ENCODE measurements around the gene BCL10. TPM values are rescaled to one million over a fixed set of nuclear protein-coding genes. Genes with fewer than 3 reads are reported as not detected.

BCL10 gene
- total RNA-seq, 4 donors from 2014 or later = 8.7 to 15.1 (median 10.8) TPM

DNA sequence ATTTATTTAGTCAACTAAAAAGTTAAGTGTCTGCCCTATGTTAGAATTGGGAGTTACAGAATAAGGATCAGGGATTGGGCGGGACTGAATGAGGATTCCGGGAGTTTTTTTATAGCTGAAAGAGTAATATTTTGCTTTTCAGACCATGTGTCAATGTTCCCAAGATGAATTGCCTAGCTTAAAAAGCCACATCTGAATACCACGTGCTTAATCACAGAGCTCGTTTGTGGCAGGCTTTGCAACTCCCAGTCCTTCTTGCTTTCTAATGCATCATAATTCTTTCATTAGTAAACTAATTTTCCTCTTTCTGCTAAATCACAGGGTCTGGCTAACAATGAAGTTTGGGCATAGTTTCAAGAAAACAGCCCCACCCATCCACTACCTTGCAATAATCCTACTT is 4.2 kb upstream of the BCL10 start:
- TF ChIP-seq, protein P1, sequence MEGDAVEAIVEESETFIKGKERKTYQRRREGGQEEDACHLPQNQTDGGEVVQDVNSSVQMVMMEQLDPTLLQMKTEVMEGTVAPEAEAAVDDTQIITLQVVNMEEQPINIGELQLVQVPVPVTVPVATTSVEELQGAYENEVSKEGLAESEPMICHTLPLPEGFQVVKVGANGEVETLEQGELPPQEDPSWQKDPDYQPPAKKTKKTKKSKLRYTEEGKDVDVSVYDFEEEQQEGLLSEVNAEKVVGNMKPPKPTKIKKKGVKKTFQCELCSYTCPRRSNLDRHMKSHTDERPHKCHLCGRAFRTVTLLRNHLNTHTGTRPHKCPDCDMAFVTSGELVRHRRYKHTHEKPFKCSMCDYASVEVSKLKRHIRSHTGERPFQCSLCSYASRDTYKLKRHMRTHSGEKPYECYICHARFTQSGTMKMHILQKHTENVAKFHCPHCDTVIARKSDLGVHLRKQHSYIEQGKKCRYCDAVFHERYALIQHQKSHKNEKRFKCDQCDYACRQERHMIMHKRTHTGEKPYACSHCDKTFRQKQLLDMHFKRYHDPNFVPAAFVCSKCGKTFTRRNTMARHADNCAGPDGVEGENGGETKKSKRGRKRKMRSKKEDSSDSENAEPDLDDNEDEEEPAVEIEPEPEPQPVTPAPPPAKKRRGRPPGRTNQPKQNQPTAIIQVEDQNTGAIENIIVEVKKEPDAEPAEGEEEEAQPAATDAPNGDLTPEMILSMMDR (IDR thresholded peaks at IDR 0.05) = no peak
- no peak for TF ChIP-seq POLR2AphosphoS5 (IDR thresholded peaks at IDR 0.05)
- no peak for TF ChIP-seq POLR2A (IDR thresholded peaks at IDR 0.05; ENCODE audit: low read depth)
- Histone ChIP-seq H3K27me3 (no peaks in the 10 kb centered on the region), H3K4me1 (peaks cover 2 to 18% (median 7%) of the 10 kb centered on the region in 4 donors), H3K9me3 (no peaks in the 10 kb centered on the region), H3K27ac (replicated peaks in 1 of 4) (no peak overlapping the region), H3K36me3 (no peaks in the 10 kb centered on the region), H3K4me3 (no peak overlapping the region)
- WGBS = 64% methylated on average over 4 of the region's 4 CpGs
- DNase-seq (ENCODE audit: extremely low spot score) = no peak
- intact Hi-C loops (cut with DNase I) = no loop called here

DNA sequence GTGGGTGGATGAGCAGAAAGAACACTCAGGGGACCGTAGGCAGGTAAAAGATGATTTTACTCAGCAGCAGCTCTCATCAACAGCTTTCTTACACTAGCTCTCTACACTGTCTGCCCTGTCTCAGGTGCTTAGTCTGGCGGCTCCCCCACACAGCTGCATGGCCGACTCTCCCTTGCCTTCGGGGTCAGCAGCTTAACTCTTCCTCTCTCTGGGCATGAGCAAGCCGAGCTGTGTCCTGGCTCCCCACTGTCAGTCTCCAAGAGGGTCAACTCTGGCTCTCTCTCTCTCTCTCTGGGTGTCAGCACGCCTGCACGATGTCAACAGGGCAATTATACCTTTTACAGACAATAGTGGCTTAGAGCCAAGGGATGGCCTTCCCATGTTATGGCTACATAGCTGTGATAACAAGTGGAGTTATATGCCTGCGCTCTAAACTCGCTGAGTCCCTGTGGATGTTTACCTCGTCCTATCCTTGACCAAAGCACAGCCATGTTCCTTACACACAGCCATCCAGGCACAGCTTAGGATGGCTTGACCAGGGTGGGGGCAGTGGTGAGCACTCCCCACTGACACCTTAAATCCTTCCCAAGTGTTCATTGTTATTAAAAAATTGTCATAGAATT is 3.1 kb upstream of the BCL10 start:
- no peak for DNase-seq (ENCODE audit: extremely low spot score)
- TF ChIP-seq EP300 (IDR thresholded peaks at IDR 0.05) (no peak), POLR2AphosphoS5 (IDR thresholded peaks at IDR 0.05) (no peak), POLR2A (IDR thresholded peaks at IDR 0.05; ENCODE audit: low read depth) (no peak)
- TF ChIP-seq, protein P1 (IDR thresholded peaks at IDR 0.05) = no peak
- no peaks in the 10 kb centered on the region for H3K27me3 ChIP-seq
- no peaks in the 10 kb centered on the region for H3K9me3 ChIP-seq
- H3K4me1 ChIP-seq = peaks cover 12 to 29% (median 18%) of the 10 kb centered on the region in 4 donors
- H3K27ac ChIP-seq (replicated peaks in 1 of 4) = peak overlapping the region; percentile 39 to 64 (median 58)
- no peak overlapping the region for H3K4me3 ChIP-seq
- WGBS = 84% methylated on average over 10 of the region's 10 CpGs
- intact Hi-C loops (cut with DNase I) = no loop called here
- H3K36me3 ChIP-seq = no peaks in the 10 kb centered on the region

DNA sequence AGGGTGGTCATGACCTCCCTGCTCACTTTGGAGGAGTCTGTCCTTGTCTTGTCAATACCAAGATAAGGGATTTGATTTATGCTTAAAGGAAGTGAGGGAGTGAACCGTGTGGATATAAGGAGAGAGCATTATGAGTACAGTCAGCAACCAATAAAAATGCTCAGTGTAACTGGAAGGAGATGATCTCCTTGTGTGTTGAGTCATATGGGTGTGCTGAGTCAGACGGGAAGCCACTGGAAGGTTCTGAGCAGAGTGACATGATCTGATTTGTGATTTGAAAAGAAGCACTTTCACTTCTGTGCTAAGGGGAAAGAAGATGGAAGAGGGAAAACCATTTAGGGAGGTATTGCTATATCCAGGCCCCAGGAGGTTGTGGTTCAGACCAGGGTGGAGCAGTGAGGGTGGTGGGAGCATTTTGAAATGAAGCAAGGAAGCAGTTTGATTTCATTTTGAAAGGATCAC is 2.5 kb upstream of the BCL10 start:
- TF ChIP-seq POLR2A (IDR thresholded peaks at IDR 0.05; ENCODE audit: low read depth) (no peak), POLR2AphosphoS5 (IDR thresholded peaks at IDR 0.05) (peak; percentile 52 to 53)
- no peaks in the 10 kb centered on the region for H3K27me3 ChIP-seq
- no peaks in the 10 kb centered on the region for H3K9me3 ChIP-seq
- no peak overlapping the region for H3K4me3 ChIP-seq
- DNase-seq (ENCODE audit: extremely low spot score) = no peak
- H3K36me3 ChIP-seq = no peaks in the 10 kb centered on the region
- WGBS = 20% methylated on average over 2 of the region's 2 CpGs
- peaks cover 19 to 36% (median 24%) of the 10 kb centered on the region in 4 donors for H3K4me1 ChIP-seq
- H3K27ac ChIP-seq (replicated peaks in 1 of 4) = peak overlapping the region; percentile 39 to 64 (median 58)
- intact Hi-C loops (cut with DNase I) = no loop called here

GRCh38 chr1:85277802-85278201 is 1.4 kb upstream of the BCL10 start:
- H3K27ac ChIP-seq (replicated peaks in 1 of 4) = peak overlapping the region in 2 of 4 donors; percentile 64 to 96

GRCh38 chr1:85276978-85277639 is 677 bp upstream of the BCL10 start:
- Histone ChIP-seq H3K27me3 (no peaks in the 10 kb centered on the region), H3K4me3 (peak overlapping the region; percentile 86 to 96 (median 89)), H3K4me1 (peaks cover 24 to 53% (median 34%) of the 10 kb centered on the region in 4 donors), H3K36me3 (peaks cover 0 to 8% (median 0%) of the 10 kb centered on the region in 4 donors), H3K27ac (replicated peaks in 1 of 4) (peak overlapping the region; percentile 93 to 98 (median 96)), H3K9me3 (no peaks in the 10 kb centered on the region)
- intact Hi-C loops (cut with DNase I) = no loop called here
- 61% methylated on average over 11 of the region's 11 CpGs for WGBS
- no peak for TF ChIP-seq EP300 (IDR thresholded peaks at IDR 0.05)
- no peak for TF ChIP-seq POLR2AphosphoS5 (IDR thresholded peaks at IDR 0.05)
- TF ChIP-seq POLR2A (IDR thresholded peaks at IDR 0.05; ENCODE audit: low read depth) = no peak
- TF ChIP-seq, protein P1 (IDR thresholded peaks at IDR 0.05) = no peak
- DNase-seq (ENCODE audit: extremely low spot score) = no peak

More at GRCh38 chr1:85277802-85278201, 1.4 kb upstream of the BCL10 start:
- H3K9me3 ChIP-seq = no peaks in the 10 kb centered on the region
- peaks cover 0 to 1% (median 0%) of the 10 kb centered on the region in 4 donors for H3K36me3 ChIP-seq
- TF ChIP-seq POLR2A (IDR thresholded peaks at IDR 0.05; ENCODE audit: low read depth) (no peak), EP300 (IDR thresholded peaks at IDR 0.05) (no peak), POLR2AphosphoS5 (IDR thresholded peaks at IDR 0.05) (no peak)
- TF ChIP-seq, protein P1 (IDR thresholded peaks at IDR 0.05) = no peak
- intact Hi-C loops (cut with DNase I) = no loop called here
- 94% methylated on average over 4 of the region's 4 CpGs for WGBS
- H3K4me3 ChIP-seq = no peak overlapping the region
- peaks cover 24 to 47% (median 30%) of the 10 kb centered on the region in 4 donors for H3K4me1 ChIP-seq
- no peak for DNase-seq (ENCODE audit: extremely low spot score)
- H3K27me3 ChIP-seq = no peaks in the 10 kb centered on the region

Data from esophagus muscularis mucosa (tissue), 4 donors.